ENCODE measurements around the gene FUT2. TPM values are rescaled to one million over a fixed set of nuclear protein-coding genes. Genes with fewer than 3 reads are reported as not detected.

Gene FUT2
- polyA plus RNA-seq, 1 donor (not counting 4 experiments of a cell fraction or from before 2014, with no cell fraction given) = 2.3 TPM

DNA sequence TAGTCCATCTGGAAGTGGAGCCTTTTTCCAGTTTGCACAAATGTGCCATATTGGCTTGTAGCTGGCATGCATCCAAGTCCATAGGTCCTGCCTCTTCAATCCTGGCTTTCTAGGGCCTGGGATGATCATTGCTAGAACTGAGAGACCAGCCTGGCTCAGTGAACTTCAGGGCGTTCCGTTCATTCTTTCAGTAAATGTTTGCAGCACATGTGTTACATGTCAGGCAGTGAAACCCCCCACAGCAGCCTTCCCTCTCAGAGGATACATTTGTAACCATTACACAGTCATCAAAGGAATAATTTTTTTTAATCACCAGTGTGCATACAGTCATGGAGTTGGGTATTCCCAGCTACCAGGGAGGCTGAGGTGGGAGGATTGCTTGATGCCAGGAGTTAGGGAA is 9.7 kb downstream of the FUT2 start:
- no peaks in the 10 kb centered on the region for H3K79me2 ChIP-seq (ENCODE audit: control insufficient read depth, insufficient read depth, low read length)
- H4K20me1 ChIP-seq (ENCODE audit: control insufficient read depth, extremely low read depth, insufficient read depth, low read length) = no peaks in the 10 kb centered on the region
- dilution Hi-C loops (cut with MboI; ENCODE audit: extremely low pct_ligation_motif_present, low sequenced_read_pairs) = no loop called here
- no peak for TF ChIP-seq EZH2 (IDR thresholded peaks at IDR 0.05; ENCODE audit: low read length)
- no peak overlapping the region for H3K9ac ChIP-seq (ENCODE audit: control insufficient read depth, extremely low read depth, insufficient read depth, low read length)
- H3K27me3 ChIP-seq (ENCODE audit: control insufficient read depth, extremely low read depth, insufficient read depth, low read length) = no peaks in the 10 kb centered on the region
- H3K27ac ChIP-seq (ENCODE audit: control insufficient read depth, insufficient read depth, low read length) = no peak overlapping the region
- no peak overlapping the region for H3K4me2 ChIP-seq (ENCODE audit: control insufficient read depth, extremely low read depth, insufficient read depth, low read depth, low read length)
- H3K9me3 ChIP-seq (ENCODE audit: control insufficient read depth, low read depth, low read length) = no peaks in the 10 kb centered on the region
- no peaks in the 10 kb centered on the region for H3K9me1 ChIP-seq (ENCODE audit: control insufficient read depth, extremely low read depth, insufficient read depth, low read length)
- H3K4me3 ChIP-seq (ENCODE audit: control insufficient read depth in 2 of 3, extremely low read depth in 1 of 3, insufficient read depth in 2 of 3, low read depth in 1 of 3, low read length in 3 of 3) = no peak overlapping the region
- H3K36me3 ChIP-seq (ENCODE audit: control insufficient read depth in 2 of 2, extremely low read depth in 1 of 2, insufficient read depth in 2 of 2, low read length in 2 of 2) = peaks cover 0 to 8% of the 10 kb centered on the region in 2 experiments
- no peak overlapping the region for H2AFZ ChIP-seq (ENCODE audit: control insufficient read depth, low read length)
- FAIRE-seq (no peak), DNase-seq (ENCODE audit: low read depth, low spot score) (no peak)
- H3K4me1 ChIP-seq (ENCODE audit: control insufficient read depth, extremely low read depth, insufficient read depth, low read length) = no peaks in the 10 kb centered on the region

DNA sequence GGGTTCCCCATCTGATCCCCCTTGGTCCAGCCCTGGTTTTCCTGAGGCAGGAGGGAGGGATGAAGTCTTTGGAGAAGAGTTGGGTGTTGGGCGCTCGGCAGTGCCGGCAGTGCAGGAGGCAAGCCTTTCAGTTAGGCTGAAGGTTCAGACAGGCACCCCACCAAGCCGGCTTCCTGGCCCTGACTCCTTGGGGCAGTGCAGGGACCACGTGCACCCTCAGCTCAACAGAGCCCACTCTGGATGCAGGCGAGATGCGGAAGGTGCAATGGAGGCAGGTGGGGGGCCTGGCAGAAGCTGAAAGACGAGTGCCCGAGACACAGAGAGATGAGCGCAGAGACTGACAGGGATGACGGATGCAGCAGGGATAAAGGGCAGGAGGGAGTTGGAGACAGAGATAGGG is 12.7 kb downstream of the FUT2 start:
- no peak overlapping the region for H3K4me3 ChIP-seq (ENCODE audit: control insufficient read depth in 2 of 3, extremely low read depth in 1 of 3, insufficient read depth in 2 of 3, low read depth in 1 of 3, low read length in 3 of 3)
- no peaks in the 10 kb centered on the region for H3K9me1 ChIP-seq (ENCODE audit: control insufficient read depth, extremely low read depth, insufficient read depth, low read length)
- no peak overlapping the region for H3K4me2 ChIP-seq (ENCODE audit: control insufficient read depth, extremely low read depth, insufficient read depth, low read depth, low read length)
- no peak overlapping the region for H3K27ac ChIP-seq (ENCODE audit: control insufficient read depth, insufficient read depth, low read length)
- peaks cover 0 to 4% of the 10 kb centered on the region in 2 experiments for H3K36me3 ChIP-seq (ENCODE audit: control insufficient read depth in 2 of 2, extremely low read depth in 1 of 2, insufficient read depth in 2 of 2, low read length in 2 of 2)
- H3K27me3 ChIP-seq (ENCODE audit: control insufficient read depth, extremely low read depth, insufficient read depth, low read length) = no peaks in the 10 kb centered on the region
- peaks cover 5% of the 10 kb centered on the region for H3K4me1 ChIP-seq (ENCODE audit: control insufficient read depth, extremely low read depth, insufficient read depth, low read length)
- H3K9me3 ChIP-seq (ENCODE audit: control insufficient read depth, low read depth, low read length) = no peaks in the 10 kb centered on the region
- peaks cover 1% of the 10 kb centered on the region for H3K79me2 ChIP-seq (ENCODE audit: control insufficient read depth, insufficient read depth, low read length)
- DNase-seq (ENCODE audit: low read depth, low spot score) = no peak
- no peak overlapping the region for H2AFZ ChIP-seq (ENCODE audit: control insufficient read depth, low read length)
- no peaks in the 10 kb centered on the region for H4K20me1 ChIP-seq (ENCODE audit: control insufficient read depth, extremely low read depth, insufficient read depth, low read length)
- no peak overlapping the region for H3K9ac ChIP-seq (ENCODE audit: control insufficient read depth, extremely low read depth, insufficient read depth, low read length)
- dilution Hi-C loops (cut with MboI; ENCODE audit: extremely low pct_ligation_motif_present, low sequenced_read_pairs) = no loop called here
- no peak for TF ChIP-seq EZH2 (IDR thresholded peaks at IDR 0.05; ENCODE audit: low read length)
- TF ChIP-seq, protein P1, sequence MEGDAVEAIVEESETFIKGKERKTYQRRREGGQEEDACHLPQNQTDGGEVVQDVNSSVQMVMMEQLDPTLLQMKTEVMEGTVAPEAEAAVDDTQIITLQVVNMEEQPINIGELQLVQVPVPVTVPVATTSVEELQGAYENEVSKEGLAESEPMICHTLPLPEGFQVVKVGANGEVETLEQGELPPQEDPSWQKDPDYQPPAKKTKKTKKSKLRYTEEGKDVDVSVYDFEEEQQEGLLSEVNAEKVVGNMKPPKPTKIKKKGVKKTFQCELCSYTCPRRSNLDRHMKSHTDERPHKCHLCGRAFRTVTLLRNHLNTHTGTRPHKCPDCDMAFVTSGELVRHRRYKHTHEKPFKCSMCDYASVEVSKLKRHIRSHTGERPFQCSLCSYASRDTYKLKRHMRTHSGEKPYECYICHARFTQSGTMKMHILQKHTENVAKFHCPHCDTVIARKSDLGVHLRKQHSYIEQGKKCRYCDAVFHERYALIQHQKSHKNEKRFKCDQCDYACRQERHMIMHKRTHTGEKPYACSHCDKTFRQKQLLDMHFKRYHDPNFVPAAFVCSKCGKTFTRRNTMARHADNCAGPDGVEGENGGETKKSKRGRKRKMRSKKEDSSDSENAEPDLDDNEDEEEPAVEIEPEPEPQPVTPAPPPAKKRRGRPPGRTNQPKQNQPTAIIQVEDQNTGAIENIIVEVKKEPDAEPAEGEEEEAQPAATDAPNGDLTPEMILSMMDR (optimal IDR thresholded peaks at IDR 0.05 in 1 of 3, IDR thresholded peaks at IDR 0.05 in 1 of 3, conservative IDR thresholded peaks at IDR 0.05 in 1 of 3; ENCODE audit: extremely low read depth in 1 of 3, insufficient read depth in 2 of 3, low read length in 3 of 3) = no peak
- no peak for FAIRE-seq

DNA sequence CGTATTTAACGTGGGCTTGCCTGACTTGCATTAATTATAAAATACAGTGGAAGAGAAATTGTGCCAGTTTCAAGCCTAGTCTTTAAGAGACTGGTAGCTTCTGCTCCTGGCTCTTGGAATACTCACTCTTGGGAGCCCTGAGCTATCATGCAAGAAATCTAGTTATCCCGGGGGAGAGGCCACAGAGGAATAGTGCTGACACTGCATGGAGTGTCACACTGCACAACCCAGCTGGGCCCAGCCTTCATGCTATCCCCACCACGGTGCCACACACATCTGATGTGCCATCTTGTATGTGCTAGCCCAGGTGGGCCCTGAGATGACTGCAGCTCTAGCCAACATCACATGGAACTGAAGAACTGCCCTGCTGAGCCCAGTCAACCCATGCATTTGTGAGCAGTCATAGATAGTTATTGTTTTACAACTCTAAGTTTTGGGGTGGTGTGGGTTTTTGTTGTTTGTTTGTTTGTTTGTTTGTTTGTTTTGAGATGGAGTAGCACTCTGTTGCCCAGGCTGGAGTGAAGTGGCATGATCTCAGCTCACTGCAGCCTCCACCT is 15.4 kb downstream of the FUT2 start:
- Histone ChIP-seq H3K27ac (ENCODE audit: control insufficient read depth, insufficient read depth, low read length) (no peak overlapping the region), H3K9me1 (ENCODE audit: control insufficient read depth, extremely low read depth, insufficient read depth, low read length) (no peaks in the 10 kb centered on the region), H3K36me3 (ENCODE audit: control insufficient read depth in 2 of 2, extremely low read depth in 1 of 2, insufficient read depth in 2 of 2, low read length in 2 of 2) (no peaks in the 10 kb centered on the region), H3K9me3 (ENCODE audit: control insufficient read depth, low read depth, low read length) (no peaks in the 10 kb centered on the region), H3K4me3 (ENCODE audit: control insufficient read depth in 2 of 3, extremely low read depth in 1 of 3, insufficient read depth in 2 of 3, low read depth in 1 of 3, low read length in 3 of 3) (no peak overlapping the region), H3K9ac (ENCODE audit: control insufficient read depth, extremely low read depth, insufficient read depth, low read length) (no peak overlapping the region), H3K27me3 (ENCODE audit: control insufficient read depth, extremely low read depth, insufficient read depth, low read length) (no peaks in the 10 kb centered on the region), H3K4me2 (ENCODE audit: control insufficient read depth, extremely low read depth, insufficient read depth, low read depth, low read length) (no peak overlapping the region), H2AFZ (ENCODE audit: control insufficient read depth, low read length) (no peak overlapping the region), H3K4me1 (ENCODE audit: control insufficient read depth, extremely low read depth, insufficient read depth, low read length) (peaks cover 24% of the 10 kb centered on the region), H3K79me2 (ENCODE audit: control insufficient read depth, insufficient read depth, low read length) (peaks cover 4% of the 10 kb centered on the region), H4K20me1 (ENCODE audit: control insufficient read depth, extremely low read depth, insufficient read depth, low read length) (no peaks in the 10 kb centered on the region)
- TF ChIP-seq, protein P1 (optimal IDR thresholded peaks at IDR 0.05 in 1 of 3, IDR thresholded peaks at IDR 0.05 in 1 of 3, conservative IDR thresholded peaks at IDR 0.05 in 1 of 3; ENCODE audit: extremely low read depth in 1 of 3, insufficient read depth in 2 of 3, low read length in 3 of 3) = no peak
- TF ChIP-seq EZH2 (IDR thresholded peaks at IDR 0.05; ENCODE audit: low read length) = no peak
- FAIRE-seq (no peak), DNase-seq (ENCODE audit: low read depth, low spot score) (no peak)
- dilution Hi-C loops (cut with MboI; ENCODE audit: extremely low pct_ligation_motif_present, low sequenced_read_pairs) = no loop called here

Data from keratinocyte (primary cell).